Measurements from ENCODE around the gene CBX2.

Gene CBX2

DNA sequence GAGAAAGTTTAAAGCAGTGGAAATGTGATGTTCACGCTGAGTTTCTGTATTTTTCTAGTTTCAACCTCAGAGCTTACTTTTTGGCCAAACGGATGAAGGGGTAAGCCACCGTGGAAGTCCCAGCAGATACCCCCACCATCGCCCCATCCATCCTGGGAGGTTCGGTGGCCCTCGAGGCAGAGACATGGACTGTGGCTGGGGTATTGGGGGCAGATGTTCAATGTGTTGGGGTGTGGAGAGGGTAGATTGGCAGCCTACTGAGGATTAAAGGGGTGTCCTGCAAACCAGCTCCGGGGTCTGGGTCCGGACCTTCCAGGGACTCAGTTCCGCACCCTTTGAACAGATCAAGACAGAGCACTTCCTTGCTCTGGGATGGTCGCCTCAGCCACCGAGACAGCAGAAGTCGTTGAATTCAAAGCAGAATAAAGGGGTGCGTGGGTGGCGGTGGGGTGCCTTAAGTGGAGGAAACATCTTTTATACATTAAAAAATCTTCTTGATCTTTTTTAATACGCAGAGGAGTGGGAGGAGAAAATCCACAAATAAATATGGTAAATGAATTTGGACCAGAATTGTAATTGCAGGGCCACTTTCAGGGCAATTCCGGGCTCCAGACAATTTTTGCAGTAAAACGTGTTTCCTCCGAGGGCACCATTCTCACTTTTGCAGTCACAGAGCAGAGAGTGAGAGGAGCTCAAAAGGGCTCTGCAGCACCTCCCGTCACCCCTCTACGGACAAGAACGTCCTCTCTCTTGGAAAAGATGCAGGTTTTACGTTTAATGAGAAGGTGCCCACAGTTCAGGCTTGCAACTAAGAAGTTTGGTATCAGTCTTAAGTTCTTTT, 27.1 kb downstream of the CBX2 start:
- peak overlapping the region; percentile 64 for H3K27ac Mint-ChIP-seq
- H3K36me3 Mint-ChIP-seq: no peaks in the 10 kb centered on the region
- peaks cover 39% of the 10 kb centered on the region for H3K4me1 Mint-ChIP-seq (ENCODE audit: low read depth)
- H3K27me3 Mint-ChIP-seq: peaks cover 40% of the 10 kb centered on the region
- peak overlapping the region; percentile 79 for H3K4me3 Mint-ChIP-seq
- no peaks in the 10 kb centered on the region for H3K9me3 Mint-ChIP-seq (ENCODE audit: low read depth)

DNA sequence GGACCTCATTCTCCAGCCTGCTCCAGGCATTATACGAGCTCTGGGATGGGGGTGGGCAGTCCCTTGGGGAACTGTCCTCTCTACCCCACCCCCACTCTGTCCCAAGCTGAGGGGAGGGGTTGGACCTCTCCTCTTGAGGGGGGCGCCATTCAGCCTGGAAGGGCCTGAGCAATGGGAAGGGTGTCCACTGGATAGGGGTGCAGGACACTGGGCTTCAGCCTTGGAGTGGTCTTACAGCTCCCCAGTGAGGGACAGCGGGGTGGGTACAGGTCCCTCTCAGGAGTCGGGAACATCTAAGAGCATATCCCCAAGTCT, 28.5 kb downstream of the CBX2 start:
- H3K4me3 Mint-ChIP-seq: no peak overlapping the region
- H3K36me3 Mint-ChIP-seq: no peaks in the 10 kb centered on the region
- H3K9me3 Mint-ChIP-seq (ENCODE audit: low read depth): no peaks in the 10 kb centered on the region
- peaks cover 39% of the 10 kb centered on the region for H3K27me3 Mint-ChIP-seq
- H3K27ac Mint-ChIP-seq: peak overlapping the region; percentile 58
- peaks cover 38% of the 10 kb centered on the region for H3K4me1 Mint-ChIP-seq (ENCODE audit: low read depth)

DNA sequence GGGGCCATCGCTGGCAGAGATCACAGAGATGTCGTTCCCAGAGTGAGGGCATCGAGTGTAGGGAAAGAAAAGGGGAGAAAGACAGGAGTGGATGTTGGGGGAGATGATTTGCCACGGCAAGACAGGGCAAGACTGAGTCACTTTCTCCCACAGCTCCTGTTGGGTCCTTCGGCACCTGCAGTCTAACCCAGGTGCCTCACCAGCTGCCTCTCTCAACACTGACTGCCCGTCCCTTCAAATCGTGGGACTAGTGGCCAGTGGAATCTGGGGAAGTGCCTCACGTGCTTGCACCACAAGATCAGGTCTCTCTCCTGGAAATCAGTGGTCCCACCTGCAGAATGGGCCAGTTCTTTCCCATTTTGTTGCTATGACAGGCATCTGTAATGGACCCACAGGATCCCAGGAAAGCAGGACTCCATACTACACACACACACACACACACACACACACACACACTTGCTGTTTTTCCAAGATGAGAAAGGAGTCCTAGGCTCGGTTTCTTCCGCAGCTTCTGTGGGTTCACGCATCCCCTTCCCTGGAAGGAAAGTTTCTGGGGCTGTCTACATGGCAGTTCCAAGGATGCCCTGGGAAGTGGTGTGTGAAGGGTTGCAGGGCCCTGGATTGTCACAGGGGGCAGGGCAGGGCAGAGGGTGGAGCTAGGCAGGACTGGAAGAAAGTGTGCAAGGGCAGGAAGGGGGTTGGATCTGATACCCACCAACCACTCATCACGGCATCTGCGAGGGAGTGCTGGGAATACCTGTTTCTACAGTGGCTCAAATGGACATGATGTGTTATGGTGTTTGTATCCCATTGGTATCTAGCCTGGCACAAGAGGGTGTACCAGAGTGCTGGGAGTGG, 29.1 kb downstream of the CBX2 start:
- peak overlapping the region; percentile 58 for H3K27ac Mint-ChIP-seq
- no peaks in the 10 kb centered on the region for H3K36me3 Mint-ChIP-seq
- peaks cover 35% of the 10 kb centered on the region for H3K27me3 Mint-ChIP-seq
- H3K4me3 Mint-ChIP-seq: no peak overlapping the region
- H3K9me3 Mint-ChIP-seq (ENCODE audit: low read depth): no peaks in the 10 kb centered on the region
- H3K4me1 Mint-ChIP-seq (ENCODE audit: low read depth): peaks cover 38% of the 10 kb centered on the region

DNA sequence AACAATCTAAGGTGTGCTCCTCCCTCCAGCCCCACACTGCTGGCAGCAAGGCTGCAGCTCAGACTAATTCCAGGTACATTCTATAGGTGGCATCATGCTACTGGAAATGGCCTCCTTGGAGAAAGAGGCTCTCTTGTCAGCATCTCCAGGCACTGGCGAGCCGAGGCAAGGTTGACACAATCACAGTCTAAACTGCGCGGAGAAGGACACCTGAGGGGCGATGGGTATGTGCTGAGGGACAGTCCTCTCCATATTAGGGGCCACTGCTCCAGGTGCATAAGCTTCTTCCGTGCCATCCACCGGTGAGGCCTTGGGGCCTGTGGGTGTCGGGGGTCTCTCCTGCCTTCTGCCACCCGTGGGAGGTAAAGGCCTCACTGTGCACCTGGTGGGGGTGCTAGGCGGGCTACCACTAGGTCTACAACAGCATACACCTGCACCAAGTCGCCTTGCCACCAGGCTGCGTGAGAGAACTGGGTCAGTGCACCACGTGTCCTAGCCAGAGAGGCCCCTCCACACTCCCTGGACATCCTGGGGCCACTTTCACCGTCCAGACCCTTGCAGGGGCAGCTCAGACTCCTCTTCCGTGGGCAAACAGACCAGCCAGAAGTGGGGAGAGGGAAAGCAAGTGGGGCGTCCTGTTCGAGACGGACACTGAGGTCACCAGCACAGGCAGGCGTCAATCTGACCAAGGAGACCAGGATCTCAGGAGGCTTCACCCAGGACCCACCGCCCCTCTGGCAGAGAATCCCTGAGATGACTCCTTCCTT, 31.0 kb downstream of the CBX2 start:
- Mint-ChIP-seq H3K9me3 (ENCODE audit: low read depth) (no peaks in the 10 kb centered on the region), H3K4me1 (ENCODE audit: low read depth) (peaks cover 35% of the 10 kb centered on the region), H3K4me3 (peak overlapping the region; percentile 32), H3K27me3 (peaks cover 35% of the 10 kb centered on the region), H3K27ac (no peak overlapping the region), H3K36me3 (no peaks in the 10 kb centered on the region)

DNA sequence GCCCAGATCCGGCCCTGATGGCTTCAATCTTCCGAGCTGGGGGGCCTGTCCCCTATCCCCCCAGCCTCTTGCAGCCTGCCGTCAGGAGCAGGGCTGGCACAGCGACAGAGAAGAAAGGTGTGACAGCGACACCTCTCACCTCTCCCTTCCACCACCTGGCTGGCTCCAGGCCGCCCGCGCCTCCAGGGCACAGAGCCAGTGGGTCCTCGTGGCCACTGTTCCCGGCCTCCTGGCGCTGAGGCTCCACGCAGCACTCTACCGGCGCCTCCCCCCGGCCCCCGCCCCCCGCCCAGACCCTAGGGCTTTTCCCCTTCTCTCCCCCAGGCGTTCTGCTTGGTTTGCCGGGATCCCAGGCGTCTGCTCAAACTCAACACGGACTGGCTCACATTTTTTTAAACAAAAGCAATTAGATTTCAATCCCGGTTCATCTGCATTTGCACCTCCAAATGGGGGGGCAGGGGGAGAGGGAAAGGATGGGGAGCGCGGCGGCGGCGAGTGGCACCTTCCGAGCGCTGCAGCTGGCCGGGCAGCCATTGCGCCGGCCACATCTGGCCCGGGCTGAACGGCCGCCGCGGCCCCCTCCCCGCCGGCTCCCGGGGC, 31.7 kb downstream of the CBX2 start:
- no peak overlapping the region for H3K4me3 Mint-ChIP-seq
- H3K27me3 Mint-ChIP-seq: peaks cover 36% of the 10 kb centered on the region
- no peak overlapping the region for H3K27ac Mint-ChIP-seq
- peaks cover 36% of the 10 kb centered on the region for H3K4me1 Mint-ChIP-seq (ENCODE audit: low read depth)
- no peaks in the 10 kb centered on the region for H3K9me3 Mint-ChIP-seq (ENCODE audit: low read depth)
- no peaks in the 10 kb centered on the region for H3K36me3 Mint-ChIP-seq

GRCh38 chr17:79810130-79811010, 32.4 kb downstream of the CBX2 start:
- Mint-ChIP-seq H3K9me3 (ENCODE audit: low read depth) (no peaks in the 10 kb centered on the region), H3K36me3 (no peaks in the 10 kb centered on the region), H3K4me3 (peak overlapping the region; percentile 49), H3K4me1 (ENCODE audit: low read depth) (peaks cover 28% of the 10 kb centered on the region), H3K27me3 (peaks cover 33% of the 10 kb centered on the region), H3K27ac (no peak overlapping the region)

GRCh38 chr17:79811011-79811867, 33.3 kb downstream of the CBX2 start:
- Mint-ChIP-seq H3K9me3 (ENCODE audit: low read depth) (no peaks in the 10 kb centered on the region), H3K27me3 (peaks cover 34% of the 10 kb centered on the region), H3K36me3 (peaks cover 3% of the 10 kb centered on the region), H3K4me1 (ENCODE audit: low read depth) (peaks cover 28% of the 10 kb centered on the region), H3K4me3 (peak overlapping the region; percentile 67), H3K27ac (no peak overlapping the region)

DNA sequence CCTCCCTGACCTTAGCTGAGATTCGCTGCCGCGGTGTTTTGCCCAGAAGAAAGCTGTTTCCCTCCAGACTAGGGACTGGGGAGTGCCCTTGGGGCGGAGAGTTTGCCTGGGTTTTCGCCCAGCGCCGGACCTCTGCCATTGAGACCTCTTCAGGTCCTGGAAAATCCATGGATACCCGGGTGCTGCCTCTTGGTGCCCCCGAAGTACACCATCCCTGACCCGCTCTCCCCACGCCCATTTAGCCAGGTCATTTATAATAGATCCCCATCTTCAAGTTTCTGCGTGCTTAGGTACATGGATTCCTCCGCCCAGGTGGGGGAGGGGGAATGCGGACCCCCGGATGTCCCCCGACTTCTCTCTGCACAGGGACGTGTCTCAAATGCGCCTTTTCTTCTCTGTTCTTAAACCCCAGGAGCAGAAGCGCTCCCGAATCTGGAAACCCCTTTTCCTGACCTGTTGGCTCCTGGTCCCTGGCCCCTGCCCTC, 34.0 kb downstream of the CBX2 start:
- H3K4me1 Mint-ChIP-seq (ENCODE audit: low read depth): peaks cover 27% of the 10 kb centered on the region
- no peaks in the 10 kb centered on the region for H3K9me3 Mint-ChIP-seq (ENCODE audit: low read depth)
- peaks cover 36% of the 10 kb centered on the region for H3K27me3 Mint-ChIP-seq
- H3K36me3 Mint-ChIP-seq: peaks cover 5% of the 10 kb centered on the region
- peak overlapping the region; percentile 67 for H3K4me3 Mint-ChIP-seq
- no peak overlapping the region for H3K27ac Mint-ChIP-seq

GRCh38 chr17:79812353-79813258, 34.7 kb downstream of the CBX2 start:
- H3K4me3 Mint-ChIP-seq: peak overlapping the region; percentile 67
- H3K4me1 Mint-ChIP-seq (ENCODE audit: low read depth): peaks cover 26% of the 10 kb centered on the region
- H3K27me3 Mint-ChIP-seq: peaks cover 33% of the 10 kb centered on the region
- no peak overlapping the region for H3K27ac Mint-ChIP-seq
- H3K36me3 Mint-ChIP-seq: peaks cover 6% of the 10 kb centered on the region
- H3K9me3 Mint-ChIP-seq (ENCODE audit: low read depth): no peaks in the 10 kb centered on the region

- peaks cover 27% of the 10 kb centered on the region for H3K27me3 Mint-ChIP-seq
- peaks cover 26% of the 10 kb centered on the region for H3K4me1 Mint-ChIP-seq (ENCODE audit: low read depth)
- H3K36me3 Mint-ChIP-seq: peaks cover 6% of the 10 kb centered on the region
- no peak overlapping the region for H3K27ac Mint-ChIP-seq
- H3K4me3 Mint-ChIP-seq: no peak overlapping the region
- H3K9me3 Mint-ChIP-seq (ENCODE audit: low read depth): no peaks in the 10 kb centered on the region
Observed at GRCh38 chr17:79813297-79814126, 35.6 kb downstream of the CBX2 start.

- Mint-ChIP-seq H3K9me3 (ENCODE audit: low read depth) (no peaks in the 10 kb centered on the region), H3K27me3 (peaks cover 22% of the 10 kb centered on the region), H3K27ac (peak overlapping the region; percentile 28), H3K4me3 (peak overlapping the region; percentile 74), H3K36me3 (peaks cover 6% of the 10 kb centered on the region), H3K4me1 (ENCODE audit: low read depth) (peaks cover 22% of the 10 kb centered on the region)
Observed at GRCh38 chr17:79814127-79814973, 36.4 kb downstream of the CBX2 start.
